Astrocyte (in vitro differentiated cells and primary cell): ENCODE data around the gene ISG20L2. TPM values are rescaled to one million over a fixed set of nuclear protein-coding genes. Genes with fewer than 3 reads are reported as not detected.

Experiments
- DNase-seq: peaks from one replicate; pipeline ENCODE4 v3.0.0-alpha.2; 2010; ENCODE audit warnings: low read depth
- FAIRE-seq: peaks from 2 replicates; lab custom pipeline; 2011; peaks lifted over from hg19 to GRCh38; lab: Jason Lieb, UNC
- H2AFZ ChIP-seq: 2 replicates; pipeline ENCODE4 v1.6.0; 2012; ENCODE audit warnings: low read depth, low read length, inconsistent platforms
- H3K27ac ChIP-seq: 2 replicates; pipeline ENCODE4 v1.5.1; 2011; ENCODE audit warnings: low read depth, low read length, inconsistent platforms
- H3K27me3 ChIP-seq: 2 replicates; pipeline ENCODE4 v1.6.0; 2011; ENCODE audit warnings: low read length, inconsistent platforms; ENCODE audit not compliant: insufficient read depth
- H3K36me3 ChIP-seq: 2 replicates; pipeline ENCODE4 v1.5.1; 2011; ENCODE audit warnings: low read length, inconsistent platforms; ENCODE audit not compliant: insufficient read depth
- H3K4me1 ChIP-seq: 2 replicates; pipeline ENCODE4 v1.5.1; 2011; ENCODE audit warnings: low read length, inconsistent platforms; ENCODE audit not compliant: insufficient read depth
- H3K4me2 ChIP-seq: 2 replicates; pipeline ENCODE4 v1.6.0; 2012; ENCODE audit warnings: low read length, inconsistent platforms
- H3K4me3 ChIP-seq: 2 replicates; pipeline ENCODE4 v1.5.1; 2011; ENCODE audit warnings: low read depth, mild to moderate bottlenecking, low read length, inconsistent platforms; ENCODE audit not compliant: insufficient read depth
- H3K79me2 ChIP-seq: 2 replicates; pipeline ENCODE4 v1.6.0; 2012; ENCODE audit warnings: mild to moderate bottlenecking, low read length, inconsistent platforms; ENCODE audit not compliant: insufficient read depth
- H3K9ac ChIP-seq: 2 replicates; pipeline ENCODE4 v1.6.0; 2012; ENCODE audit warnings: mild to moderate bottlenecking, low read length, inconsistent platforms
- H3K9me3 ChIP-seq: 2 replicates; pipeline ENCODE4 v1.5.1; 2012; ENCODE audit warnings: low read depth, mild to moderate bottlenecking, low read length, inconsistent platforms; ENCODE audit not compliant: insufficient read depth
- H4K20me1 ChIP-seq: 2 replicates; pipeline ENCODE4 v1.6.0; 2012; ENCODE audit warnings: low read length, inconsistent platforms; ENCODE audit not compliant: insufficient read depth
- H3K27ac Mint-ChIP-seq: one replicate; pipeline ENCODE4 v1.8.0; 2021; ENCODE audit warnings: mild to moderate bottlenecking, mixed read lengths; ENCODE audit not compliant: unreplicated experiment
- H3K27me3 Mint-ChIP-seq: one replicate; pipeline ENCODE4 v1.8.0; 2021; ENCODE audit warnings: low read depth, mixed read lengths; ENCODE audit not compliant: unreplicated experiment
- H3K36me3 Mint-ChIP-seq: one replicate; pipeline ENCODE4 v1.8.0; 2021; ENCODE audit warnings: low read depth, mixed read lengths; ENCODE audit not compliant: unreplicated experiment
- H3K4me1 Mint-ChIP-seq: one replicate; pipeline ENCODE4 v1.8.0; 2021; ENCODE audit warnings: low read depth, mixed read lengths; ENCODE audit not compliant: unreplicated experiment
- H3K4me3 Mint-ChIP-seq: one replicate; pipeline ENCODE4 v1.8.0; 2021; ENCODE audit warnings: mild to moderate bottlenecking, moderate library complexity, mixed read lengths; ENCODE audit not compliant: unreplicated experiment
- H3K9me3 Mint-ChIP-seq: one replicate; pipeline ENCODE4 v1.8.0; 2021; ENCODE audit warnings: mild to moderate bottlenecking, mixed read lengths; ENCODE audit not compliant: unreplicated experiment
- EZH2 ChIP-seq: IDR thresholded peaks from 2 replicates; pipeline ENCODE4 v1.6.1; 2012; ENCODE audit warnings: mild to moderate bottlenecking, low read length, inconsistent platforms; ENCODE audit not compliant: insufficient read depth
- total RNA-seq: library from RNA; stranded (reverse); gene quantifications from 2 replicates; pipeline ENCODE4 v1.2.1, GENCODE V29; 2021
- TF ChIP-seq, protein P1 (sequence below): IDR thresholded peaks from 2 replicates; pipeline ENCODE4 v1.5.1; 2011; ENCODE audit warnings: low read depth, mild to moderate bottlenecking, inconsistent platforms, low read length, moderate library complexity; ENCODE audit not compliant: insufficient read depth

The ISG20L2 gene
- total RNA-seq, 1 donor from 2014 or later, result 33.4 TPM

DNA sequence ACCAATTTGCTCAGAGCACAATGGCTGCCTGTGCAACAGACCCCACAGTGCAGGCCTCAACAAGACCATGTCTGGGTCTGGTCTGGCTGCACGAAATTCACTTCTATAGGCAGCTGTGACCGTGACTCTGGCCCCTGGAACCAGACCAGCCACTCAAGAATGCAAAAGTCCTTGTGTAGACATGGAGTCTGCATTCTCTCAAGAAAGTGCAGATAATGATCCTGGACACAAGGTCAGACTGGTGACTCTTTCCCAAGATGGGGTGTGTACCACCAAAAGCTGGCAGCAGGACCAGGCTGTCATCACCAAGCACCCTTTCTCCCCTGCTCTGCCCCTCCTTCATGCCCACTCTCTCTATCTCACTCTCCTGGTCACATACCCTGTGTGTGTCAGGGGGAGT lies 7.4 kb downstream of the ISG20L2 start:
- peaks cover 13% of the 10 kb centered on the region for H3K4me1 ChIP-seq
- Mint-ChIP-seq H3K27me3 (no peaks in the 10 kb centered on the region), H3K4me1 (peaks cover 3% of the 10 kb centered on the region), H3K9me3 (no peaks in the 10 kb centered on the region), H3K36me3 (peaks cover 21% of the 10 kb centered on the region), H3K4me3 (no peak overlapping the region), H3K27ac (peak overlapping the region; percentile 47)
- TF ChIP-seq, protein P1, sequence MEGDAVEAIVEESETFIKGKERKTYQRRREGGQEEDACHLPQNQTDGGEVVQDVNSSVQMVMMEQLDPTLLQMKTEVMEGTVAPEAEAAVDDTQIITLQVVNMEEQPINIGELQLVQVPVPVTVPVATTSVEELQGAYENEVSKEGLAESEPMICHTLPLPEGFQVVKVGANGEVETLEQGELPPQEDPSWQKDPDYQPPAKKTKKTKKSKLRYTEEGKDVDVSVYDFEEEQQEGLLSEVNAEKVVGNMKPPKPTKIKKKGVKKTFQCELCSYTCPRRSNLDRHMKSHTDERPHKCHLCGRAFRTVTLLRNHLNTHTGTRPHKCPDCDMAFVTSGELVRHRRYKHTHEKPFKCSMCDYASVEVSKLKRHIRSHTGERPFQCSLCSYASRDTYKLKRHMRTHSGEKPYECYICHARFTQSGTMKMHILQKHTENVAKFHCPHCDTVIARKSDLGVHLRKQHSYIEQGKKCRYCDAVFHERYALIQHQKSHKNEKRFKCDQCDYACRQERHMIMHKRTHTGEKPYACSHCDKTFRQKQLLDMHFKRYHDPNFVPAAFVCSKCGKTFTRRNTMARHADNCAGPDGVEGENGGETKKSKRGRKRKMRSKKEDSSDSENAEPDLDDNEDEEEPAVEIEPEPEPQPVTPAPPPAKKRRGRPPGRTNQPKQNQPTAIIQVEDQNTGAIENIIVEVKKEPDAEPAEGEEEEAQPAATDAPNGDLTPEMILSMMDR, result no peak
- no peak for TF ChIP-seq EZH2
- H3K36me3 ChIP-seq, result peaks cover 27% of the 10 kb centered on the region
- H3K27ac ChIP-seq, result no peak overlapping the region
- H3K79me2 ChIP-seq, result peaks cover 44% of the 10 kb centered on the region
- FAIRE-seq, result no peak
- no peak overlapping the region for H3K9ac ChIP-seq
- H3K9me3 ChIP-seq, result no peaks in the 10 kb centered on the region
- H3K4me2 ChIP-seq, result no peak overlapping the region
- H3K4me3 ChIP-seq, result no peak overlapping the region
- DNase-seq, result no peak
- no peaks in the 10 kb centered on the region for H3K27me3 ChIP-seq
- H4K20me1 ChIP-seq, result peaks cover 46% of the 10 kb centered on the region
- no peak overlapping the region for H2AFZ ChIP-seq

GRCh38 chr1:156717351-156717750 lies 11.2 kb downstream of the ISG20L2 start:
- Histone ChIP-seq H3K9me3 (no peaks in the 10 kb centered on the region), H2AFZ (no peak overlapping the region), H3K4me2 (no peak overlapping the region), H3K4me3 (no peak overlapping the region), H3K9ac (no peak overlapping the region), H3K4me1 (peaks cover 5% of the 10 kb centered on the region), H3K27ac (no peak overlapping the region), H3K79me2 (peaks cover 10% of the 10 kb centered on the region), H3K36me3 (peaks cover 13% of the 10 kb centered on the region), H3K27me3 (no peaks in the 10 kb centered on the region), H4K20me1 (peaks cover 10% of the 10 kb centered on the region)
- no peak overlapping the region for H3K27ac Mint-ChIP-seq
- H3K9me3 Mint-ChIP-seq, result no peaks in the 10 kb centered on the region
- H3K4me1 Mint-ChIP-seq, result no peaks in the 10 kb centered on the region
- no peak for TF ChIP-seq EZH2
- TF ChIP-seq, protein P1, result no peak
- FAIRE-seq (no peak), DNase-seq (no peak)
- H3K27me3 Mint-ChIP-seq, result no peaks in the 10 kb centered on the region
- no peak overlapping the region for H3K4me3 Mint-ChIP-seq
- peaks cover 19% of the 10 kb centered on the region for H3K36me3 Mint-ChIP-seq

DNA sequence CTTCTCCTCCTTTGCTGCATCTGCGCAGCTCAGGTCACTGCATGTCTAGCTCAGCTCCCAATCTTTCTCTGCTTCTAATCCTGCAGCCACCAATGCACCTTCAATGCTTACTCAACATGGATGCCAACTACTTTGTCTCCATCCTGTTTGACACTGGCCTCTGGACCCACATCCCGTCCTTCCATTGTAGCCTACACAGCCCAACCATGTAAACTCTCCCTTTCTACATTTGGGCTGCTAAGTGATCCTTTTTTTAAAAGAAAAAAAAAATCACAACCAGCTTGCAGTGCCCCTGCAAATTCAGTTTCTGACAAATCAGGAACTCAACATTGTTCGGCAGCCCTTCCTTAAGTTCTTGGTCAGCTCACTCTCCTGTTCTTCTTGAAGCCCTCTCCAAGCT lies 13.7 kb downstream of the ISG20L2 start:
- Mint-ChIP-seq H3K27ac (no peak overlapping the region), H3K27me3 (no peaks in the 10 kb centered on the region), H3K4me1 (peaks cover 12% of the 10 kb centered on the region), H3K4me3 (no peak overlapping the region), H3K9me3 (no peaks in the 10 kb centered on the region), H3K36me3 (peaks cover 20% of the 10 kb centered on the region)
- Histone ChIP-seq H3K9ac (no peak overlapping the region), H3K4me2 (no peak overlapping the region), H3K27ac (no peak overlapping the region), H3K27me3 (no peaks in the 10 kb centered on the region), H3K79me2 (no peaks in the 10 kb centered on the region), H3K36me3 (no peaks in the 10 kb centered on the region), H3K4me1 (peaks cover 21% of the 10 kb centered on the region), H4K20me1 (no peaks in the 10 kb centered on the region), H2AFZ (no peak overlapping the region), H3K4me3 (no peak overlapping the region), H3K9me3 (no peaks in the 10 kb centered on the region)
- DNase-seq (no peak), FAIRE-seq (no peak)
- TF ChIP-seq EZH2, result no peak
- TF ChIP-seq, protein P1, result no peak
